Measurements from ENCODE around the gene FUT3. TPM values are rescaled to one million over a fixed set of nuclear protein-coding genes. Genes with fewer than 3 reads are reported as not detected.

Gene FUT3
- total and polyA plus RNA-seq, 9 of the 15 experiments (the other 6 are each of a cell fraction or from before 2014, with no cell fraction given) = 0.09 TPM; not detected in 8

DNA sequence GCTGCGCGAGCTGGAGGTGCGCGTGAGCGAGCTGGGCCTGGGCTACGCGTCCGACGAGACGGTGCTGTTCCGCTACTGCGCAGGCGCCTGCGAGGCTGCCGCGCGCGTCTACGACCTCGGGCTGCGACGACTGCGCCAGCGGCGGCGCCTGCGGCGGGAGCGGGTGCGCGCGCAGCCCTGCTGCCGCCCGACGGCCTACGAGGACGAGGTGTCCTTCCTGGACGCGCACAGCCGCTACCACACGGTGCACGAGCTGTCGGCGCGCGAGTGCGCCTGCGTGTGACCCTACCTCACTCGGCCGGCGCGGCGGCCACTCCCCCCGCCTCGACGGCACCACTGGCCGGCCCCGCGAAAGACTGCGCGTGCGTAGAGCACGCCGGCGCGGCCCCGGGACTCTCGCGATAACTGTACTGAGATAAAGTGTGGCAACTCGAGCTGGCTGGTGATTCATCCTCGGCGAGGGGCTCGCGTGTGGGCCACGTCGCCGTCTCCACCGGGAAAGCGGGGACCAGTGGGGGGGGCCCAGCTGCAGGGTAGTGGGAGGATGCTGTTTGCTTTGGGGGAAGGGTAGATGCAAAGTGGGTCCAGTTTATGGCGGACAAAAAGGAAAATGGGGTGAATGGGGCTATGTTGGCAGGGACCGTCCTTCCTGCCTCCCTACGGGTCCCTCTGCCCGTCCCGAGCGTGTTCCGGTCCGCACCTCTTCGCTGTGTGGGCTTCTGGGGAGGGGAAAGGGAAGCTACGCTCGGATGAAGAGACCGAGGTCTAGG is 23.2 kb downstream of the FUT3 start (continued):
- TF ChIP-seq, protein P1, sequence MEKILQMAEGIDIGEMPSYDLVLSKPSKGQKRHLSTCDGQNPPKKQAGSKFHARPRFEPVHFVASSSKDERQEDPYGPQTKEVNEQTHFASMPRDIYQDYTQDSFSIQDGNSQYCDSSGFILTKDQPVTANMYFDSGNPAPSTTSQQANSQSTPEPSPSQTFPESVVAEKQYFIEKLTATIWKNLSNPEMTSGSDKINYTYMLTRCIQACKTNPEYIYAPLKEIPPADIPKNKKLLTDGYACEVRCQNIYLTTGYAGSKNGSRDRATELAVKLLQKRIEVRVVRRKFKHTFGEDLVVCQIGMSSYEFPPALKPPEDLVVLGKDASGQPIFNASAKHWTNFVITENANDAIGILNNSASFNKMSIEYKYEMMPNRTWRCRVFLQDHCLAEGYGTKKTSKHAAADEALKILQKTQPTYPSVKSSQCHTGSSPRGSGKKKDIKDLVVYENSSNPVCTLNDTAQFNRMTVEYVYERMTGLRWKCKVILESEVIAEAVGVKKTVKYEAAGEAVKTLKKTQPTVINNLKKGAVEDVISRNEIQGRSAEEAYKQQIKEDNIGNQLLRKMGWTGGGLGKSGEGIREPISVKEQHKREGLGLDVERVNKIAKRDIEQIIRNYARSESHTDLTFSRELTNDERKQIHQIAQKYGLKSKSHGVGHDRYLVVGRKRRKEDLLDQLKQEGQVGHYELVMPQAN (IDR thresholded peaks at IDR 0.05; ENCODE audit: borderline replicate concordance) = peak; percentile 18; the same call in 1 of the 2 replicates
- TF ChIP-seq, protein P2, sequence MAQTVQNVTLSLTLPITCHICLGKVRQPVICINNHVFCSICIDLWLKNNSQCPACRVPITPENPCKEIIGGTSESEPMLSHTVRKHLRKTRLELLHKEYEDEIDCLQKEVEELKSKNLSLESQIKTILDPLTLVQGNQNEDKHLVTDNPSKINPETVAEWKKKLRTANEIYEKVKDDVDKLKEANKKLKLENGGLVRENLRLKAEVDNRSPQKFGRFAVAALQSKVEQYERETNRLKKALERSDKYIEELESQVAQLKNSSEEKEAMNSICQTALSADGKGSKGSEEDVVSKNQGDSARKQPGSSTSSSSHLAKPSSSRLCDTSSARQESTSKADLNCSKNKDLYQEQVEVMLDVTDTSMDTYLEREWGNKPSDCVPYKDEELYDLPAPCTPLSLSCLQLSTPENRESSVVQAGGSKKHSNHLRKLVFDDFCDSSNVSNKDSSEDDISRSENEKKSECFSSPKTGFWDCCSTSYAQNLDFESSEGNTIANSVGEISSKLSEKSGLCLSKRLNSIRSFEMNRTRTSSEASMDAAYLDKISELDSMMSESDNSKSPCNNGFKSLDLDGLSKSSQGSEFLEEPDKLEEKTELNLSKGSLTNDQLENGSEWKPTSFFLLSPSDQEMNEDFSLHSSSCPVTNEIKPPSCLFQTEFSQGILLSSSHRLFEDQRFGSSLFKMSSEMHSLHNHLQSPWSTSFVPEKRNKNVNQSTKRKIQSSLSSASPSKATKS (CRISPR knock-in tag; IDR thresholded peaks at IDR 0.05) = no peak
- TF ChIP-seq ZNF197 (CRISPR knock-in tag; IDR thresholded peaks at IDR 0.05; ENCODE audit: low read depth) (peak; percentile 23; the same call in 1 of the 2 replicates), BRCA1 (IDR thresholded peaks at IDR 0.05) (no peak), BRCA1 (CRISPR knock-in tag; IDR thresholded peaks at IDR 0.05) (no peak), CTBP1 (IDR thresholded peaks at IDR 0.05; ENCODE audit: borderline replicate concordance) (peak; percentile 99), PHF21A (IDR thresholded peaks at IDR 0.05; ENCODE audit: borderline replicate concordance, low read depth) (no peak; the same call in 1 of the 2 replicates), ZFX (CRISPR knock-in tag; IDR thresholded peaks at IDR 0.05) (peak; percentile 89), SMARCC2 (IDR thresholded peaks at IDR 0.05; ENCODE audit: low read depth) (0 out of 2 replicates have a peak, but pooled peaks have one; percentile 66), NELFE (IDR thresholded peaks at IDR 0.05; ENCODE audit: insufficient read depth, insufficient read length) (no peak), FOXA1 (IDR thresholded peaks at IDR 0.05; ENCODE audit: borderline replicate concordance) (no peak; the same call in 1 of the 2 replicates), RHOXF2B (CRISPR knock-in tag; conservative IDR thresholded peaks at IDR 0.05) (no peak), YY1 (IDR thresholded peaks at IDR 0.05; ENCODE audit: borderline replicate concordance in 1 of 3, control insufficient read depth in 1 of 3, extremely low read depth in 1 of 3, insufficient read depth in 3 of 3, insufficient read length in 1 of 3, insufficient replicate concordance in 2 of 3, low read depth in 1 of 3, low read length in 2 of 3) (peak in 2 of 3 experiments; percentile 17 to 37), KAT2B (IDR thresholded peaks at IDR 0.05; ENCODE audit: low read depth, low read length) (no peak), NCOA1 (IDR thresholded peaks at IDR 0.05; ENCODE audit: low read depth) (no peak; the same call in 1 of the 2 replicates)
- TF ChIP-seq, protein P3, sequence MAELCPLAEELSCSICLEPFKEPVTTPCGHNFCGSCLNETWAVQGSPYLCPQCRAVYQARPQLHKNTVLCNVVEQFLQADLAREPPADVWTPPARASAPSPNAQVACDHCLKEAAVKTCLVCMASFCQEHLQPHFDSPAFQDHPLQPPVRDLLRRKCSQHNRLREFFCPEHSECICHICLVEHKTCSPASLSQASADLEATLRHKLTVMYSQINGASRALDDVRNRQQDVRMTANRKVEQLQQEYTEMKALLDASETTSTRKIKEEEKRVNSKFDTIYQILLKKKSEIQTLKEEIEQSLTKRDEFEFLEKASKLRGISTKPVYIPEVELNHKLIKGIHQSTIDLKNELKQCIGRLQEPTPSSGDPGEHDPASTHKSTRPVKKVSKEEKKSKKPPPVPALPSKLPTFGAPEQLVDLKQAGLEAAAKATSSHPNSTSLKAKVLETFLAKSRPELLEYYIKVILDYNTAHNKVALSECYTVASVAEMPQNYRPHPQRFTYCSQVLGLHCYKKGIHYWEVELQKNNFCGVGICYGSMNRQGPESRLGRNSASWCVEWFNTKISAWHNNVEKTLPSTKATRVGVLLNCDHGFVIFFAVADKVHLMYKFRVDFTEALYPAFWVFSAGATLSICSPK (IDR thresholded peaks at IDR 0.05; ENCODE audit: borderline replicate concordance) = no peak
- TF ChIP-seq, protein P4, sequence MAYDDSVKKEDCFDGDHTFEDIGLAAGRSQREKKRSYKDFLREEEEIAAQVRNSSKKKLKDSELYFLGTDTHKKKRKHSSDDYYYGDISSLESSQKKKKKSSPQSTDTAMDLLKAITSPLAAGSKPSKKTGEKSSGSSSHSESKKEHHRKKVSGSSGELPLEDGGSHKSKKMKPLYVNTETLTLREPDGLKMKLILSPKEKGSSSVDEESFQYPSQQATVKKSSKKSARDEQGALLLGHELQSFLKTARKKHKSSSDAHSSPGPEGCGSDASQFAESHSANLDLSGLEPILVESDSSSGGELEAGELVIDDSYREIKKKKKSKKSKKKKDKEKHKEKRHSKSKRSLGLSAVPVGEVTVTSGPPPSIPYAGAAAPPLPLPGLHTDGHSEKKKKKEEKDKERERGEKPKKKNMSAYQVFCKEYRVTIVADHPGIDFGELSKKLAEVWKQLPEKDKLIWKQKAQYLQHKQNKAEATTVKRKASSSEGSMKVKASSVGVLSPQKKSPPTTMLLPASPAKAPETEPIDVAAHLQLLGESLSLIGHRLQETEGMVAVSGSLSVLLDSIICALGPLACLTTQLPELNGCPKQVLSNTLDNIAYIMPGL (CRISPR knock-in tag; IDR thresholded peaks at IDR 0.05) = peak; percentile 84

All from K562 (cell line).